NCI-H1930 (cell line): ENCODE data around the gene CPM.

Source experiments
- DNase-seq, 2 experiments: peaks; one replicate each; lab custom pipeline; 2025; lab: John Stamatoyannopoulos, UW

The CPM gene

GRCh38 chr12:68904351-68904962, 28.5 kb downstream of the CPM start:
- no peak for DNase-seq

GRCh38 chr12:68903511-68903910, 29.5 kb downstream of the CPM start:
- no peak for DNase-seq

- DNase-seq = no peak
Observed at GRCh38 chr12:68901551-68901950, 31.4 kb downstream of the CPM start.

GRCh38 chr12:68901145-68901544, 31.8 kb downstream of the CPM start:
- no peak for DNase-seq

GRCh38 chr12:68900241-68900640, 32.7 kb downstream of the CPM start:
- no peak for DNase-seq

GRCh38 chr12:68899251-68899771, 33.7 kb downstream of the CPM start:
- DNase-seq = no peak

- DNase-seq = no peak
Observed at GRCh38 chr12:68896881-68897540, 36.0 kb downstream of the CPM start.

- no peak for DNase-seq
Observed at GRCh38 chr12:68894276-68894855, 38.6 kb downstream of the CPM start.

- DNase-seq = no peak
Observed at GRCh38 chr12:68893741-68894140, 39.2 kb downstream of the CPM start.

- DNase-seq = no peak
Observed at GRCh38 chr12:68893201-68893600, 39.8 kb downstream of the CPM start.

- no peak for DNase-seq
Observed at GRCh38 chr12:68891141-68891540, 41.8 kb downstream of the CPM start.

GRCh38 chr12:68890701-68891113, 42.3 kb downstream of the CPM start:
- no peak for DNase-seq

GRCh38 chr12:68888243-68888642, 44.7 kb downstream of the CPM start:
- no peak for DNase-seq

- DNase-seq = no peak
Observed at GRCh38 chr12:68887641-68888040, 45.3 kb downstream of the CPM start.

GRCh38 chr12:68886636-68887572, 46.1 kb downstream of the CPM start:
- DNase-seq = no peak

- DNase-seq = no peak
Observed at GRCh38 chr12:68885381-68885780, 47.6 kb downstream of the CPM start.

GRCh38 chr12:68884251-68884650, 48.7 kb downstream of the CPM start:
- DNase-seq = no peak

GRCh38 chr12:68883151-68883550, 49.8 kb downstream of the CPM start:
- DNase-seq = no peak

- no peak for DNase-seq
Observed at GRCh38 chr12:68882251-68882964, 50.6 kb downstream of the CPM start.

- DNase-seq = no peak
Observed at GRCh38 chr12:68880660-68881325, 52.2 kb downstream of the CPM start.

GRCh38 chr12:68878846-68879245, 54.1 kb downstream of the CPM start:
- DNase-seq = no peak
